Inferior parietal cortex (tissue), 1 donor: ENCODE data around the gene RHEB.

ENCODE experiments used
- DNase-seq: peaks from one replicate; pipeline ENCODE4 v3.0.0-alpha.2; 2016; ENCODE audit errors: extremely low spot score

RHEB gene

GRCh38 chr7:151503902-151504714 is 15.6 kb downstream of the RHEB start:
- DNase-seq, result no peak

- DNase-seq, result no peak
These were observed 18.0 kb downstream of the RHEB start for GRCh38 chr7:151501676-151502075.

GRCh38 chr7:151498495-151498894 is 21.2 kb downstream of the RHEB start:
- no peak for DNase-seq

- DNase-seq, result no peak
These were observed 22.3 kb downstream of the RHEB start for GRCh38 chr7:151497306-151497871.

- no peak for DNase-seq
These were observed 24.3 kb downstream of the RHEB start for GRCh38 chr7:151495360-151495759.

GRCh38 chr7:151494298-151495284 is 25.1 kb downstream of the RHEB start:
- no peak for DNase-seq

GRCh38 chr7:151493083-151493482 is 26.6 kb downstream of the RHEB start:
- no peak for DNase-seq

- no peak for DNase-seq
These were observed 27.8 kb downstream of the RHEB start for GRCh38 chr7:151491859-151492258.

GRCh38 chr7:151490456-151491105 is 29.1 kb downstream of the RHEB start:
- DNase-seq, result no peak

GRCh38 chr7:151489498-151489897 is 30.2 kb downstream of the RHEB start:
- no peak for DNase-seq

- no peak for DNase-seq
These were observed 31.6 kb downstream of the RHEB start for GRCh38 chr7:151488096-151488495.

- no peak for DNase-seq
These were observed 32.5 kb downstream of the RHEB start for GRCh38 chr7:151487228-151487627.

GRCh38 chr7:151486074-151486473 is 33.6 kb downstream of the RHEB start:
- no peak for DNase-seq

GRCh38 chr7:151484971-151485707 is 34.6 kb downstream of the RHEB start:
- DNase-seq, result peak; percentile 49

- no peak for DNase-seq
These were observed 36.0 kb downstream of the RHEB start for GRCh38 chr7:151483711-151483983.

- no peak for DNase-seq
These were observed 36.6 kb downstream of the RHEB start for GRCh38 chr7:151482883-151483710.

GRCh38 chr7:151481650-151482505 is 37.8 kb downstream of the RHEB start:
- DNase-seq, result no peak

- DNase-seq, result no peak
These were observed 41.8 kb downstream of the RHEB start for GRCh38 chr7:151477867-151478266.

- no peak for DNase-seq
These were observed 46.9 kb downstream of the RHEB start for GRCh38 chr7:151472644-151473380.
